Activated CD8-positive, alpha-beta memory T cell treated with anti-CD3 and anti-CD28 coated beads, Interleukin-2, amount 50 U/mL, for 24 hours (primary cell): ENCODE data around the gene DUSP7.

Source experiments
- DNase-seq: peaks from one replicate; pipeline ENCODE4 v3.0.0-alpha.2; 2020; ENCODE audit errors: extremely low read depth

Gene DUSP7

DNA sequence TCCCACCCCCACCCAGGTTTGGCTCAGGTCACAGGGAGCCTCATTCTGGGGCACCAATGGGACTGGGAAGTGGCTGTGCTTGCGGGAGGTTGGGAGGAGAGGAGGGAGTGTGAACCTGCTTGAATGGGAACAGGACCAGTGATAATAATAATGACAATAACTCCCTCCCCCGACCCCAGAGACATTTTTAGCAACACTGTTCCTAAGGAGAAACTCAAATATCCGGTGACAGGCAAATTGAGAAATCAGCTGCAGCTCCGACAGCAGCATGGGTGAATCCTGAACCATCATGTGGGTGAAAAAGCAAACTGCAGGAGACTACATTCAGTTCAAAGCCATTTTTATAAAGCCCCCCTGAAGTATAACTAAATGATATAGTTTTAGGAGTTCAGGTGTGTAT lies 49.1 kb downstream of the DUSP7 start:
- no peak for DNase-seq

DNA sequence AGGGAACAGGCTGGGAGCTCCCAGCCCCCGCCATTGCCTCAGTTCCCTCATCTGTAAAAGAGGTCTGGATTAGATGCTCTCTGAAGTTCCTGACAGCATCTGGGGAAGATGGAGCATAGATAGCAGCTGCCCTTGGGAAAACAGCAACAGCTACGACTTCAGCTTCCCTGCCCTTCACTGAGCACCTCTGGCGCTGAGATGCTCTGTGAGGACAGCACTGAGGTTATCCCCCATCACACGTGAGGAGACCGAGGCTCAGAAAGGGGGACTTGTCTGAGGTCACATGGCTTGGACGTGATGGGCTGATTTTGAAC lies 49.6 kb downstream of the DUSP7 start:
- no peak for DNase-seq

DNA sequence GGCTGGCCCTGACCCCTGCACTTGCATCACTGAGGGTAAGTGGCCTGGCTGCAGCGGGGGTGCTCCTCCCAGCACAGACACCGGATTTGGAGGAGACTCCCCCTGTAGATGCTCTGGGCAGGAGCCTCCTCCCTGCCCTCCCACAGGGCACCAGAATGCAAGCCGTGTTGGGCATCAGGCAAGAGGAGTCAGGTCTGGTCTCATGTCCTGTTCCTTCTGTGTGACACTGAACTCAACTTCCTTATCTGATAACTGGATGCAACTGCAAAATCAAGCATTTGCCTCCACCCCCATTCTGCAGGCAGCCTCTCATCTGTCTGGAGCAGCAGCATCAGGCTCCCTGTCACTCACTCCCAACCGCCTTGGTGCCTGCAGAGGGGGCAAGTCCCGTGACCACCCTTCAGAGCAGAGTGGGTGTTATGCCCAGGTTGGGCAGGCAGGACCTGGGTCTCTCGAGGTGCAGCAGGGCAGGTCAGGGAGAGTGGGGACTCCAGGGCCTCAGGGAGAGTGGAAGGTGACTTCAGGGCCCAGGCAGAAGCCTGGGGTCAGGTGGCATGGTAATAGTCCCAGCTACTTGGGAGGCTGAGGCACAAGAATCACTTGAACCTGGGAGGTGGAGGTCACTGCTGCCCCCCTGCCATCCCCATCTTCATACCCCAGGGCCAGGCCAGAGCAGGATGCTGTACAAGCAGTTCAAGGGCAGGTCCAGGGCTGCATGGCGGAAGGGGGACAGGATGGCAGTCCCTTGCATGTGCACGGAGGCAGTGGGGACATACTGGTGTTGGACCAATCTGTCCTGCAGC lies 50.2 kb downstream of the DUSP7 start:
- DNase-seq: no peak

DNA sequence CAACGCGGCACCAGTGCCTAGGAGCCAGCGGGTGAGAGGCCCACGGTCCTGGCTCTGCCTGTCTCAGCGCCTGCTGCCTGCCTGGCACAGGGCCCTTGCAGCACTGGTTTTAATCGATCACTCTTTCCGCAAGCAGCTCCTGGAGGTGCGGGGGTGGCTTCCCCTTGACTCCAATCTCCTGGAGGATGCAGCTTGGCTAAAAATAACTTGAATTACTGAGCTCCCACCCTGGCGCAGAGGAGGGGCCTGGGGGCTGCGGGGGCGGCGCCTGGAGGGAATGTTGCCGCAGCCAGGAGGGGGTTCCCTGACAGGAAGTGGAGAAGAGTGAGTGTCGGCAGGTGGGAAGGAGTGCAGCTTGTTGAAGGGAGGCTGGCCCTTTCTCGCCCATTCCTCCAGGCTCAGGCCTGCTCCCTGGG lies 50.8 kb downstream of the DUSP7 start:
- no peak for DNase-seq

DNA sequence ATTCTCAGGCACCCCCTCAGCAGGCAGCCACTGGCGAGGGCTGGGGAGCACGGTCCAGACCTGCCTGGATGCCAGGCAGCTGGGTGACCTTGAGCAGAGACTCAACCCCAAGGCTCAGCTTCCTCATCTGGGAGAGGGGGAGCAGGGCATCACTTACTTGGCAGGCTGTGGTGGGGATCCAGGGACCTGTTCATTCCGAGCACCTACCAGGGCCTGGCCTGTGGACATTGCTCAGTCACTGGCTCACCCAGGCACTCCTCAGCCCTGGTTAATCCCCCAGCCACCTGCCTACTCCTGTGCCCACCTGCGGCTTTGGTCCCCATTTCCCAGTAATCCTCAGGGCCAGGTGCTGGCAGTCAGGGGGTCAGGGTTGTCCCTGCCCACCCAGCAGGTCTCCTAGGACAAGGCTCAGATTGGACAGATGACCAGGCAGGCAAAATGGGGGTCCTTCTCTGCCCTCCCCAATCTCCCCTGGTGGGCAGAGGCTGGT lies 51.4 kb downstream of the DUSP7 start:
- no peak for DNase-seq

DNA sequence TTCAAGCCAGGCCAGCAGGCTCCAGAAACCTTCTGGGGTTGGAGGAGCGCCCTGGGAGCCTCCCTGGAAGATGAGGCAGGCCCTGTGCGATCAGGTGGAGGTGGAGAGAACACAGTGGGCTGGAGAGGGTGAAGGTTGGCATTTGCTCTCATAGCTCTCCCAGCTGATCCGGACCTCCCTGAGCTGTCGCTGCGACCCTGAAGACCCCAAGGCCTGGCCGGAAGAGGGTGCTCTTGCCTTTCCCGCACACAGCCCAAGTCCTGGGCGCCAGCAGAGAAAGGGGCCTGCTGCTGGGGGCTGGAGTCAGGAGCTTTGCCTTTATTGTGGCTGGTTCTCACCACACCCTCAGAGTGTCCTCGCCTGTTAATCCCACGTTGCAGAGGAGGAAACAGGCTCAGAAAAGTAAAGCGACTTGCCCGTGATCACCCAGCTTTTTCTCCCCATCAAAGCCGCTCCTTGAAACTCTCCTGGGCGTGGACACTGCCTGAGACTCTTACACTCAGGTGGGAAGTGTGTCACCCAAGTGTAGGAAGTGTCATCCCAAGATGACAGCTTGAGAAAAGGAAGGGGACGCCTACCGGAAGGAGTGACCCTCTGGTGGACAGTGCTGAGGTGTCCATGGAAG lies 52.1 kb downstream of the DUSP7 start:
- no peak for DNase-seq

DNA sequence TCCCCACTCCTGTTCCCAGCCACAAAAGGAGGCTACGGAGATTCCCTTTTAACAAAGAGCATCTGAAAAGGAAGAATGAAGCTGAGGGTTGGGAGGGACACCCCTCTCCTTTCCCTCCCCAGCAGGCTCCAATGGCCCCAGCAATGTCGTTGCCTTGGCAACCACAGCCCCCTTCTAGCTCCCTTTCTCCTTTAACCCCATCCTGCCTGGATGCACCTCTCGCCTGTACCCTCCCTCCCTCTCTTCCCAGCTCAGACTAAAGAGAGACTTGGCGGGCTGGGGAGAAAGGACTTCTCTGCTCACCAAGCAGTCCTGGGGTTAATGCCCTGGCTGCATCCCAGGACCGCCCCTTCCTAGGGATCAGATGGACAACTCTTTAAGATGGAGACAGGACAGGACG lies 53.6 kb downstream of the DUSP7 start:
- no peak for DNase-seq

DNA sequence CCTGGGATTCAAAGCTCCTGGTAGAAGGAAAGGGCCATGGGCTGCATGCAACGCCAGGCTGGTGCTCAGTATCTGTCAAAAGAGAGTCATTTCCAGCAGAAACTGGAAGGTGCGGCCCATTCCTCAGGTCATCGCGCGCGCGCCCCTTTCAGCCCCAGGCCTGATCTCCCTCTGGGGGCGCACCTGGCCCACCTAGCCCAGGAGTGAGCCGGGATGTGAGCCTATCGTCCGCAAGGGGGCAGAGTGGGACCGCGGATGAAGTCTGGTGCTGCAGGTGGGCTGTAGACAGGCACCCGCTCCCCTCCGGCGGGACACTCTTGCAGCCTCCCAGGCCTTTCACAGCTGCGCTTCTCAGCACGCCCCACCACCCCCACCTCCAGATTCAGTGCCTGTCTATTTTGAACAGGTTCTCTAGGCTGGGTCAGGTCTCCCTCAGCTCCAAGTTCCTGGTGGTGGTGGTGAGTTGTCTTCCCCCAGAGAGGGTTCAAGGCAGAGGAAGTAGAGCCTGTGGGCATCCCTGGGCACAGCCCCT lies 54.9 kb downstream of the DUSP7 start:
- peak; percentile 61 for DNase-seq

DNA sequence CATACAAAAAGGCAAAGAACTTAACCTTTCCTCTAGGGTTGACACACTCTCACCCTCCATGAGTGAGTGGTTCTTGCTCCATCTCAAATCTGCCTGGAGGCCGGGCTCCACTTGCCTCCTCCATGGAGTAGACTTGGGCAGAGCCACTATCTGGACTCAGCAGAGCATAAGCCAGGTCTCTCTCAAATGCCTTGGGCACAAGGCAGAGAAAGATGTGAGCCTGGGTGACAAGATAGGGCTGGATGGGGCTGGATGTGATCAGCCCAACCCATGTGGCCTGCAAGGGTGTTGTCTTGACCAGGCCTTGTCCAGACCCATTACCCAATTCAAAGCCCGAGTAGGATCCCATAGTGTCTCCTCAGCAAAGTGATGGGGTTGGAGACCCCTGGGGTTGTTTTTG lies 56.5 kb downstream of the DUSP7 start:
- DNase-seq: no peak
